GM12873 (cell line): ENCODE results near the gene SNRPE.

Experiments used
- CTCF ChIP-seq: IDR thresholded peaks from 2 replicates; pipeline ENCODE4 v1.5.1; 2012; ENCODE audit warnings: low read depth, mild to moderate bottlenecking, moderate library complexity, low read length, control low read depth; ENCODE audit not compliant: insufficient read depth; ENCODE audit errors: missing control alignments

The SNRPE gene

DNA sequence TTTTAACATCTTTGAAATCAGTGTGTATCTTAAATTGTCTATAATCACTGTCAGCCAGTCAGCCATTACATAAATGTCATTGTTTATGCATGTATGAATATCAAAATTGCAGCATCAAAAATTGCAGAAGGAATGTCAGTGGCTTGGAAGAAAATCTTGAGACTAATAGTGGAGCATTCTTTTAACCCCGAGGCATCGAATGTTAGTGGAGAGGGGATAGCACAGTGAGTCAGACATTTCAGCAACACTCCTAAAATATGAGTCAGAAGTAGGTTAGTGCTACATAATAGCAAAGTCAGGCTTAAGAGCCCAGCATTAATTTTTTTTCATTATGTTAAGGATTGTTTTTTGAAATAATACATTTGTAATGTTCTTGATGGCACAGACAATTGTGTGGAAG lies 45.5 kb downstream of the SNRPE start:
- no peak for TF ChIP-seq CTCF

DNA sequence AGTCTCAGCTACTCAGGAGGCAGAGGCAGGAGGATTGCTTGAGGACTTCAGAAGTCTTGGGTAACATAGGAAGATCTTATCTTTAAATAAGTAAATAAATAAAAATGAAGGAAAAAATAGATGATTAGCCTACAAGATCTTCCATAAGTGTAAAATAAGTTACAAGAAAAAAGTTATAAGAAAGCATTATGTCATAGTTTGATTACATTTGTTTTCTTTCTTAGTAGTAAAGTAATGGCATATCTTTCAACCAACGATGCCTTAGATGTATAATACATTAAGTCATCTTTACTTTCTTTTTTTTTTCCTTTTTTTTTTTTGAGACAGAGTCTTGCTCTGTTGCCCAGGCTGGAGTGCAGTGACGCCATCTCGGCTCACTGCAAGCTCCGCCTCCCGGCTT lies 46.5 kb downstream of the SNRPE start:
- no peak for TF ChIP-seq CTCF

DNA sequence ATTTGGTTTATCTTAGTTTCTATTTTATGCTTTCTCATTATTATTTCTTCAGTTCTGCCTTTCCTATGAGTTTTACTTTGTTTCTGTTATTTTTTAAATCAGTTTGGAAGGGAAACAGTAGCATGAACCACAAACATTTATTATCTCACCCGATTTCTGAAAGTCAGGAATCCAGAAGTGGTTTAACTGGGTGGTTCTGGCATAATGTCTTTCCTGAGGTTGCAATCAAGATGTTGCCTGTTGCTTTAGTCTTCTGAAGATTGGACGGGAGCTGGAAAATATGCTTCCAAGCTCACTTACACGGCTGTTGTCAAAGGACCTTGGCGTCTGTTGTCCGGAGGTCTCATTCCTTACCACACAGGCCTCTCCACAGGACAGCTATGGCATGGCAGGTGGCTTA lies 50.4 kb downstream of the SNRPE start:
- TF ChIP-seq CTCF, result no peak

DNA sequence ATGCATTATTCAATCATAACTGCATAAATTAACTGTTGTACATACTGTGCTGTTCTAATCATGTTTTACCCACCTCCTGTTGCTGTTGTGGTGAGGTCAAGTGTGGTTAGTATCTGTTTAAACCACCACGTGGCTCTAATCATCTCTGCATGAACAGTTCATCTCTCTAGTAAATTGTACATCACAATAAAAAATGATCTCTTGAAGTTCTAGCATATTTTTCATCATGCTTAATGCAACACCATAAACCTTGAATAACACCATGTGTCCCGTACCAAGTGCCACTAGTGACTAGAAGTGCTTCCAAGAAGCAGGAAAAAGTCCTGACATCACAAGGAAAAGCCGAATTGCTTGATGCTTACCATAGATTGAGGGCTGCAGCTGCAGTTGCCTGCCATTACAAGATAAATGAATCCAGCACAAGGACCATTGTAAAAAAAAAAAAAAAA lies 51.7 kb downstream of the SNRPE start:
- no peak for TF ChIP-seq CTCF

- no peak for TF ChIP-seq CTCF
These were observed 52.9 kb downstream of the SNRPE start for GRCh38 chr1:203914292-203914691.

DNA sequence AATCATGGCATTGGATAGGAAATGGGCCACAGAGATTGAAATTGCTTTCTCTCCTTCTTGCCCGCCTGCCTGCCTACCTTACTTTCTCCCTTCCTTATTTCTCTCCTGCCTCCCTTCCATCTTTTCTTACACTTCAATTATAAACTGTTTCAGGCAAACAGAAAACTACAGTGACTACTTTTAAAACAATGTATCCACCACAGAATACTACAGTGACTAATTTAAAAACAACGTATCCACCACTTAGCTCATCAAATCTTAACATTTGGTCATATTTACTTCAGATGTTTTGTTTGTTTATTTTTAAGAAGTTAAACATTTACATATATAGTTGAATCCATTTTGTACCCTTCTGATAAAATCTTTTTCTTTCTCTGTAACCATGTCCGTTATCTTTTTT lies 54.4 kb downstream of the SNRPE start:
- no peak for TF ChIP-seq CTCF

DNA sequence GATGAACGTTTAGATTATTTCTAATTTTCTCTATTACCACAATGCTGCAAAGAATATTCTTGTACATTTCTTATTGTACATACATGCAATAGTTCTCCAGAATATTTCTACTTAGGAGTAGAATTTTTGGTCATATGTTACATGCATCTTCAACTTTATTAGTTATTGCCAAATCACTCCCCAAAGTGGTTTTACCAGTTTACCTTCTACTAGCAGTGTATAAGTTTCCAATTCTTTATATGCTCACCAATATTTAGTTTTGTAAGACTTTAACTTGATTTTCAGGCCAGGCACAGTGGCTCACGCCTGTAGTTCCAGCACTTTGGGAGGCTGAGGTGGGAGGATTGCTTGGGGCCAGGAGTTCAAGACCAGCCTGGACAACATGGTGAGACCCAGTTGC lies 55.4 kb downstream of the SNRPE start:
- no peak for TF ChIP-seq CTCF
